B cell (primary cell): ENCODE results near the gene ST8SIA2.

Experiments
- CTCF ChIP-seq: fragments of 200-600 bp; IDR thresholded peaks from one replicate; pipeline ENCODE4 v1.8.0; 2022; ENCODE audit warnings: antibody characterized with exemption, mild to moderate bottlenecking
- EZH2 ChIP-seq: IDR thresholded peaks from 2 replicates; pipeline ENCODE4 v1.6.1; 2012; ENCODE audit warnings: borderline replicate concordance, low read depth, mild to moderate bottlenecking, moderate library complexity, low read length; ENCODE audit not compliant: insufficient read depth, poor library complexity, severe bottlenecking

GRCh38 chr15:92346063-92346462 is 47.6 kb upstream of the ST8SIA2 start:
- no peak for TF ChIP-seq CTCF
- TF ChIP-seq EZH2 = no peak
